Left cardiac atrium (tissue), 4 donors: Measurements from ENCODE around the gene EIF2AK2. TPM values are rescaled to one million over a fixed set of nuclear protein-coding genes. Genes with fewer than 3 reads are reported as not detected.
A peak's percentile ranks its signal among the peaks of the same experiment; 100 is the strongest.

ENCODE experiments used
- ATAC-seq, 2 donors: fragments of 200-7000 bp; cut with Tn5 transposase; one replicate each; pipeline ENCODE4 v1.9.1; 2020; ENCODE audit warnings: mild to moderate bottlenecking in 2 of 2, moderate library complexity in 2 of 2
- DNase-seq: peaks from one replicate; pipeline ENCODE4 v3.0.0-alpha.2; 2020
- intact Hi-C, 2 donors: fragments of 100-400 bp; cut with DNase I; formaldehyde crosslinking; loops; one replicate each; pipeline versions ENCODE4 v1.14.1 to v1.15.1; 2022 to 2023
- total RNA-seq, 2 donors: library from RNA; stranded (reverse); fragmentation: NEBNext Ultra II Directional; extraction: Animal tissue kit (Norgen Biotek cat#: 25700); gene quantifications; one replicate each; pipeline ENCODE4 v1.2.1, GENCODE V29; 2021
- donor health status: DM: no; HTN: yes; CAD: no.
- donor health status: DM: no; HTN: yes; CAD: no; lungs with severe emphysema.
- donor health status: DM: yes; HTN: yes; CAD: no.
- donor health status: Dilated cardiomyopathy.

EIF2AK2 gene
- total RNA-seq, 2 donors from 2014 or later, result 19.3 to 26.8 TPM

DNA sequence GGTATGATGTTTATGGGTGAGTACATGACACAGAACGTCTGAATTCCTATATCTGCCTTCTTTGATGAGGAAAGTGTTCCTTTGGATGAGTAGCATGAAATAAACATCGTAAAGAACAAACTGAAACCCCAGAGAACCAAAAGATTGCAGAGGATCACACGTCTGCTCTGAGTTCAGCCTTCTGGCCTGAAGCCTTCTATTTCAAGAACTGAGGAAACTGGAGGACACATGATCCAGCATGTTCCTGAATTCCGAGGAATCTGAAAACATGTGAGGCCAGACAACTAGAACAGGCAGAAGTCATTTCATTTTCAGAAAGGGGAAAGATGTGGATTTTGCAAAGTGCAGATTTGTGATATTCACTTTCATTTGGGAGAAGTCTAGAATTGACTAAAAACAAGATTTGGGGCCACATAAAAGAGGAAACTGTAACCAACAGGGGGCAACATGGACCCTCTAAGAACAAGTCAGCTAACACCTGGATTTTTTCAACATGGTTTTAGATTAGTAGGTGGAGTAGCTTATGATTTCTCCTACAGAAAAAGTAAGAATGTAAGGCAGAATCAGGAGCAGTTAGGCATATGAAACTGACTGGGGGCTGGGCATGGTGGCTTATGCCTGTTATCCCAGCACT lies 23.3 kb upstream of the EIF2AK2 start:
- intact Hi-C loops, result no loop called here
- no peak for ATAC-seq
- DNase-seq, result no peak

DNA sequence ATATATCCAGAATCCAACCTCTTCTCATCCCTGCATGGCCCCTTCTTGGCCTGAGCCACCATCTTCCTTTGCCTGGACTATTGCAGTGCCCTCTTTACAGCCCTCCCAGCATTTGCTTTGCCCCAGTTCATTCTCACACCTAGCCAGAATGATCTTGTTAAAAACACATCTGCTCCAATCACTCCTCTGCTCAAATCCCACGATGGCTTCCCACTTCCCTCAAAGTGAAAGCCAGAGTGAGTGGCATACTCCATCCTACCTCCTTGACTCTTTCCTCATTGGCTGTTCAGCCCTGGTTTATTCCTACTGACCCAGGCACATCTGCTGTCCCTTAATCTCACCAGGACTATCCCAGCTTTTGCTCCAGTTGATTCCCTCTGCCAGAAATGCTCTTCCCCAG lies 17.0 kb upstream of the EIF2AK2 start:
- no peak for ATAC-seq
- no peak for DNase-seq
- intact Hi-C loops, result no loop called here

DNA sequence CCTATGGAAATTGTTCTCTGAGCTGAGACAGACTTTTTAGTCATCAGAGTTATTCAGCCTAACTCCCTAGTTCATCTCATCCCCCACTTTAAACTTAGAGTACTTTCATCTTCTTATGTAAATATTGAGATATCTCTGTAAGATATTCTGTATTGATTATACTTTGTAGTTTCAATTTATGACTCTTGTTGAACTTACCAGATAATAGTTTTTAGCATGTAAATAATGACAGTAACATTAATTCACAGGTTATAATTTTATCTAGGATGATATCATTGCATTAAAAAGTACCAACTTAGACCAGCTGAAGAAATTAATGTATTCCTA lies 14.8 kb upstream of the EIF2AK2 start:
- intact Hi-C loops, result no loop called here
- ATAC-seq, result no peak
- no peak for DNase-seq

DNA sequence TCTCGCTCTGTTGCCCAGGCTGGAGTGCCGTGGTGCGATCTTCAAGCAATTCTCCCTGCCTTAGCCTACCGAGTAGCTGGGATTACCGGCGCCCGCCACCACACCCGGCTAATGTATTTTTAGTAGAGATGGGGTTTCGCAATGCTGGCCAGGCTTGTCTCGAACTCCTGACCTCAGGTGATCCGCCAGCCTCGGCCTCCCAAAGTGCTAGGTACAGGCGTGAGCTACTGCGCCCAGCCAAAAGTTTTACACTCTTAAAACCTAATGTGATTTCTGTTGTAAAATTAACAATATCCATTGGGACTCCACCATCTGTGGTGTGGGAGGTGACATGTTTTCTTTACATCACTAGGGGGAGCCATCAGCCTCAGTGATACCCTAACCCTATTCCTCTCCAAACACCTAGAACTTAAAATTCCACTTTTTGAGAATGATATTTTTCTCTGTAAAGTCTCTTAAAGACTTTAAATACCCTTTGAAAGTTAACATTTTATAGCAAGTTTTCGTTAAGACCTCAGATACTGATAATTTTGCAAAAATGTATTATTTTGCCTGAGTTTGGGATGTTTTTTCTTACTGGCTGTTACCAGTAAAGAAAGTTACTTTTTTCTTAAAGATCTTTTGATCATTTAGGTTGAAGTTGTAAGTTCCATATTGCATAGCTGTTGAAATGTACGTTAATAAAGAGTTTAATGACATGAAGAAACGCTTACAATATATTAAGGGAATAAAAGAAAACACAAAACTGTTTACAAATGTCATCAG lies 11.6 kb upstream of the EIF2AK2 start:
- DNase-seq (no peak), ATAC-seq (peak; percentile 47 to 65)
- intact Hi-C loops, result no loop called here

DNA sequence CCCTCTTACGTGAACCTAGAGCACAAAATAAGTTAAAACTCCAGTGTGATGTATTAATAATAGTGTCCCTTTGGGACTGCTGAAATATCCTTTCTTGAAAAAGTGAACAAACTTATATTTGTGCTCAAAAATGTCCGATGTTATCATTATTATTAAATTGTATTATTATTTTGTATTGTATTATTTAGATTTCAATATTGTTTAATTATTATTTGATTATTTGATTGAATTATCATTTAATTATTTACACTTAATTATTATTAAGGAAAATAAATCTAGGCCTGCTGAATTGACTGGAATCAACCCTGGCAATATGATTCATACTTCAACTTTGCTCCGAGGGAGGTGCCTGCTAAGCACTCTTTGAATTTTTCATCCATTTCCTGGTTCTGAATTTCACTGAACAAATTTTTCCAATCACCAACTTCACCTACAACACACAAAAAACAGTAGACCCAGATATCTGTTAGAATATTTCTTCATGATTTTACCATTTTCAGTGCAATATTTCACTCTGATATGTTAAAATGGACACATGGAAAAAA lies 10.9 kb upstream of the EIF2AK2 start:
- intact Hi-C loops, result no loop called here
- no peak for DNase-seq
- ATAC-seq, result no peak

DNA sequence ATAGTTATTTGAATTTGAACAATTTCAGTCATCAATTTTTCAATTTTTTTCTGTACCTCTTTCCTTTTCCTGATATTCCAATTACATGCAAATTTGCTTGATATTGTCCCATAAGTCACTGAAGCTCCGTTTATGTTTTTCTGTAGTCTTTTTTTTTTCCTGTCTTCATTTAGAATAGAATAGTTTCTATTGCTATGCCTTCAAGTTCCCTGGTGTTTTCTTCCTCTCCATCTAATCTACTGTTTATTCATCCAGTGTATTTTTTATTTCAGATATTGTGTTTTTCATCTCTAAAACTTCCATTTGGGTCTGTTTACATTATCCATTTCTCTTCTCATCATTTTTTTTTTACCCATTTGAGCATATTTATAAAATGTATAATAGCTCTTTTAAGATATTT lies 8.0 kb upstream of the EIF2AK2 start:
- intact Hi-C loops, result no loop called here
- ATAC-seq, result no peak
- DNase-seq, result no peak

DNA sequence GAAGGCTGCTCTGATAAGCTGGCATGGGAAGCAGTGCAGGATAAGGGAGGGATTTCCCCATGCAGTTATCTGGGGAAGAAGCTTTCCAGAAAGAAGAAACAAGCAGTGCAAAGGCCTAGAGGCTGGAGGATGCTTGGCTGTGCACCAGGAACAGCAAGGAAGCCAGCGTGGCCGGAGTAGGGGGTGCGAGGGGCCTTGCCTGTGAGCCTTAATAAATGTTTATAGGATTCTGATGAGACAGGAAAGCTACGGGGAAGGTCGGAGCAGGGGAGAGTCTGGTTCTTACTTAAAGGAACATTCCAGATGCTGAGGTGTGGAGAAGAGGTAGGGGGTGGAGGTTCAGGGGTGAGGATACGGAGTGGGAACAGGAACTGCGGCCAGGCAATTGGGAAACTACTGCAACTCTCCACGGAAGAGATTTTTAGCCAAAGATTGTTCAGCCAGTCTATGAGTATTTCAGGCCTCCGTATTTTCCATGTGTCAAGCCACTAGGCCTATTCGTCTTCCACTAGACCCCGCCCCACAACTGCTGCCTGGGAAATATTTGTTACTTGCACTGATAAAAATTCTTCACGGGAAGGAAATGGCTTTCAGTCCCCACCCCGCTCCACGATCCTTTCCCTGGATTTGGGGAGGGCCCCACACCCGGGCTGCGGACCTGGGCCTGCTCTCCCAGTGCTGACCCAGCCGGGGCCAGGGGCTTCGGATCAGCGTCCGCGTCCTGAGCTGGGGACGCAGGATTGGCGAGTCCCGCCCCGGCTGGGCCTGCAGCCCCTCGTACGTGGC lies 516 bp downstream of the EIF2AK2 start:
- intact Hi-C loops, result no loop called here
- DNase-seq (peak; percentile 78), ATAC-seq (peak; percentile 72 to 73)

DNA sequence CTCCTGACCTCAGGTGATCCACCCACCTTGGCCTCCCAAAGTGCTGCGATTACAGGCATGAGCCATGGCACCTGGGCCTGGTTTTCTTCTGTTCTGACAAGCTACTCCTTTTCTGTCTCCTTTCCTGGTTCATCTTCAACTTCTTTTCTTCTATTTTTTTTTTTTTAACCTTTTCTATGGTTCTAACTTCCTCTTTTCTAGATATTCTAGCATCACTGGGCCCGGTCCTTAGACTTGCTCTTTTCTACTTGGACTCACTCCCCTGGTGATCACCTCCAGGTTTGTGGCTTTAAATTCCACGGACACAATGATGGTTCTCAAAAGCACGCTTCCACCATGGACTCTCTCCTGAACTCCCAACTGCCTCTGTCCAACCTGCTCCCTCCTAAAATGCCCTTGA lies 2.0 kb downstream of the EIF2AK2 start:
- no peak for ATAC-seq
- intact Hi-C loops, result no loop called here
- DNase-seq, result no peak

DNA sequence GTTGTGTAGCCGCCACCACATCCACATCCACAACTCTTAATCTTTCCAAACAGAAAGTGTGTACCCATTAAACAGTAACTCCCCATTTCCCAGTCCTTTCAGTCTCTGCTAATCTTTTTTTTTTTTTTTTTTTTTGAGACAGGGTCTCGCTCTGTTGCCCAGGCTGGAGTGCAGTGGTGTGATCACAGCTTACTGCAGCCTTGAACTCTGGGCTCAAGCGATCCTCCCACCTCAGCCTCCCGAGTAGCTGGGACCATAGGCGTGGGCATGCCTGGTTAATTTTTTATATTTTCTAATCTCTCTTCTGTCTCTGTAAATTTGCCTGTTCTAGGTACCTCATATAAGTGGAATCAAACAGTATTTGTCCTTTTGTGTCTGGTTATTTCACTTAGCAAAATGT lies 3.6 kb downstream of the EIF2AK2 start:
- no peak for ATAC-seq
- no peak for DNase-seq
- intact Hi-C loops, result no loop called here

DNA sequence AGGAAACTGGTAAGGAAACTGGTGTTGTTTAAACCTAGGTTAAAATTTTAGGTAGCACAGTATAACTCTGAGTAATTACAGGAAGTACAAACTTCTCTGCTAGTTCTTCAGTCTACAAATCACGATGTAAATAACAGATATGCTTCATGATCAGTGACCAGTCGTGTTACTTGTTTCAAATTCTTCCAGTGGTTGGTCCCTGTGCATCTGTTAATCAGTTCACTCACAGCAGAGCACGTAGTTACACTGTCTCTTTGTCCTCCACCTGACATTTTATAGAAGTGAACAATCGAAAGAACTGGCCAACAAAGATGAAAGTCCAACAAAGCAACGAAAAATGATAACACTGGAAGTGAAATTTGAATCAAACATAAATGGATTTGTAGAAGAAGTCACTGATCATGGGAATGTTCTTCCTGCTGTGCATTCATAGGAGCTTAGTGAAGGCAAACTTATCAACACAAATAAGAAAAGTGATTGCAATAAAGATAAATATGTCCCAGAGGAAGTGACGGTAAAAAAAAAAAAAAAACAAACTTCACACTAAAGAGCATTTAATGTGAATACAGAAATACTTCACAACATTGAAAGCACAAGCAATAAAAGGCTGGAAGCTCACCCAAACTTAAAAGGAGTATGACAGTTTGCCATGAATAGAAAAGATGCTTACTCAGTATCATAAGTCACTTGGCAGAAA lies 7.0 kb downstream of the EIF2AK2 start:
- intact Hi-C loops, result no loop called here
- no peak for DNase-seq
- ATAC-seq, result no peak

DNA sequence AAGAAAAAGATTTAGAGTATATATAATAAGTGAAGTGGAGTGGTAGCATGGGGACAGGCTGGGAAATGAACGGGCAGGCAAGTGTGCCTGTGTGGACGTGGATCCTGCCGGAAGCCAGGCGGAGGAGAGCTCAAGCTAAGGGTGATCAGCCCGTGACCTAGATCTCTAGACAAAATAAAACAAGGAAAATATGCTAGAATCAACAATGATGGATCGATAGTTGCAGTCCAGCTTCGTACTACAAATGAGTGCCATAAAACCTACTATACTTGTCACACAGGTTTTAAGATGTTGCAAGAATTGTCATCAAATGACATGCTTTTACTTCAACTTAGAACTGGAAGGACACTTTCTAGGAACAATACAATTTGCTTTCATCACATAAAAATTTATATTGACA lies 8.5 kb downstream of the EIF2AK2 start:
- ATAC-seq, result no peak
- DNase-seq, result no peak
- intact Hi-C loops, result no loop called here

DNA sequence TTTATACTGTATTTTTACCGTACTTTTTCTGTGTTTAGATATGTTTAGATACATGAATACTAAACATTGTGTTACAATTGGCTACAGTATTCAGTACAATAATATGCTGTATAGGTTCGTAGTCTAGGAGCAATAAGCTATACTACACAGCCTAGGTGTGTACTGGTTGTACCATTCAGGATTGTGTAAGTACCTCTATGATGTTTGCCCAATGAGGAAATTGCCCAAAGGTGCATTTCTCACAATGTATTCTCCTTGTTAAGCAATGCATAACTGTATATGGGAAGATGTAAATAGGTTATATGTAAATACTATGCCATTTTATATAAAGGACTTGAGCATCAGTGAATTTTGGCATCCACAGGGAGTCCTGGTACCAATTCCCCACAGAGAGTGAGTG lies 10.7 kb downstream of the EIF2AK2 start:
- ATAC-seq, result no peak
- DNase-seq, result no peak
- intact Hi-C loops, result no loop called here

DNA sequence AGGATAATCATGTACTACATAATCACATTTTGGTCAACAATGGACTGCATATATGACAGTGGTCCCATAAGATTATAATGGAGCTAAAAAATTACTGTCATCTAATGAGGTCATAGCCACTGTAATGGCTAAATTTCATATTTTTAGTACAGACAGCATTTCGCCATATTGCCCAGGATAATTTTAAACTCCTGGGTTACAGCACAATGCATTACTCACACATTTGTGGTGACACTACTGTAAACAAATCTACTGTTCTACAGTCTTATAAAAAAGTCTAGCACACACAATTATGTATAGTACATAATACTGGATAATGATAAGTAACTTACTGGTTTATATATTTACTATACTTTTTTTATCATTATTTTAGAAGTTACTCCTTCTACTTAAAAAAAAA lies 12.8 kb downstream of the EIF2AK2 start:
- ATAC-seq (no peak), DNase-seq (no peak)
- intact Hi-C loops, result no loop called here

DNA sequence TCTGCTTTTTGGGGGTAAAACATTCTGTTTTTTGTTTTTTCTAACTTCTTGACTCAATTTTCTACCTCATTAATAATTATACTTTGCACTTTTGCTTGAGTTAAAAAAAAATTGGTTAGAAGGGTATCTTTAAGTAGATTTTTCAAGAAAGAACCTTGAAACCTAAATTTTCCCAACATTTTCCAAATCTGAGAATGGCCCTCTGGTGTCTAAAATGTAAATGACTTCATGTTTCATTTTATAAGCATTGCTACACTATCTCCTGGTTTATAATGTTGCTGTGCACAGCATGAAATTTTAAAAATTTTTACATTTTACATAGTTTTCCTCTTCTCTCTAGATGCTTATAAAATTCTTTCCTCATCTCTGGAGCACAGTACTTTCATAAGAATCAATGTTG lies 14.2 kb downstream of the EIF2AK2 start:
- no peak for DNase-seq
- intact Hi-C loops, result no loop called here
- no peak for ATAC-seq

DNA sequence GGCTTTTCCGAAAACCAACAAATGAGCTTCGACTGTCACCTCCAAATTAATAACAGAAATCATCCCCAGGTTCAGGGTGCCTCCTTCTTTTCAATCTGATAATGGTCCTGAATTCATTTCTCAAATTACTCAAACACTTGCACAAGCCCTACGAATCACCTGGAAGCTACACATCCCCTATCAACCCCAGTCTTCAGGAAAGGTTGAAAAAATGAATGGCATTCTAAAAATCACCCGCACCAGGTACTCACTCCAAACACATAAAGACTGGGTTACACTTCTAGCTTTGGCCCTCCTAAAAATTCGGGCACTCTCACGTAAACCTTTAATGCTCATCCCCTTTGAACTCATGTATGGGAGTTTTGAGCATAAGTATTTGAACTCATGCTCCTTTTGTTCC lies 23.9 kb downstream of the EIF2AK2 start:
- no peak for DNase-seq
- no peak for ATAC-seq
- intact Hi-C loops, result no loop called here

DNA sequence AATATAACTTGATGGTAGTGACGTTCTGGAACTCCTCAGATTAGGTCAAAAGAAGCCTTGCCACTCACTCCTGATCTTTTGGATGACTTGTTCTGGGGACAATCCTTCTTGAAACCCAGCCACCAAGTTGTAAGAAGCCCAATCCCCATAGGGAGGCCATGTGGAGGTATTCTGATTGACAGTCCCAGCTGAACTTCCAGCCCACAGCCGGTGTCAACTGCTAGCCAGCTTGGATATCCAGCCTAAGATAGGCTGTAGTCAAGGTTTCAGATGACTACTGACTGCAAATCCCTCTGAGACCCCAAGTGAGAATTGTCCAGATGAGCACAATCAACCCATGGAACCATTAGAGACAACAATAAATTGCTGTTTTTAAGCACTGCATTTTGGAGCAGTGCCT lies 31.4 kb downstream of the EIF2AK2 start:
- ATAC-seq (no peak), DNase-seq (no peak)
- intact Hi-C loops, result no loop called here

DNA sequence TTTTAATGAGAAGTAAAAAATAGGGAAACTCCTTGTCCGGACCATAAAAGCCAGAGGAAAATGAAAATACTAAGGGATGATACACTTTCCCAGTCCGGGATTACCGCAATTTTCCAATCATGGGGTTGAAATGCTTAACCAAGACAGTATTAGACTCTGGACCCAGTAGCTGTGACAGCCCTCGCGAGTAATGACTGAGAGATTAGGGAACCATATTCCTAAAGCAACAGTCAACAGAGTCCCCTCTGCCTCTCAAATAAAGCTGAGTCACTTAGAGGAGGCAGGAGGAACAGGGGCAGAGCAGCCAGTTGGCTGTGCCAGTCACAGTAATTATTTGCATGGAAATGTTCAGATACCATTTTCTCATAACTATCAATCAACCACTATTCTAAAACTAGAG lies 37.6 kb downstream of the EIF2AK2 start:
- DNase-seq (no peak), ATAC-seq (no peak)
- intact Hi-C loops, result no loop called here

DNA sequence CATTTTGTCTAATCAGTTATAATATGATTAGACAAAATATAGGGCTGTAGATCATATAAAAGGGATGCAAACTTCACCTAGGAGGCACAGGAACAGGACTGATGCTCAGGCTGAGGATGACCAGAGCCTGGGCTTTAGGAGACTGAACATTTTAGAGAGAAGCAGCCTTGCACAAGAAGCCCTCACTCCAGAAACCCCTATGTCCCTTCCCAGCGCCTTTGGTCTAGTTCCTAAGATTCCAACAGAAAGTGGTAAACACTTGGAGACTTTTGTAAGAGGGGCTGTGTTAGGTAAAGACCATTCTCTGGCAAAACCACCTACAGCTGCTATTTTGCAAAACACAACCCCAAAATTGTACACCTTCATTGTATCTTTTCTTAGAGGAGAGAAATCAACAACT lies 39.2 kb downstream of the EIF2AK2 start:
- intact Hi-C loops, result no loop called here
- ATAC-seq (no peak), DNase-seq (no peak)

DNA sequence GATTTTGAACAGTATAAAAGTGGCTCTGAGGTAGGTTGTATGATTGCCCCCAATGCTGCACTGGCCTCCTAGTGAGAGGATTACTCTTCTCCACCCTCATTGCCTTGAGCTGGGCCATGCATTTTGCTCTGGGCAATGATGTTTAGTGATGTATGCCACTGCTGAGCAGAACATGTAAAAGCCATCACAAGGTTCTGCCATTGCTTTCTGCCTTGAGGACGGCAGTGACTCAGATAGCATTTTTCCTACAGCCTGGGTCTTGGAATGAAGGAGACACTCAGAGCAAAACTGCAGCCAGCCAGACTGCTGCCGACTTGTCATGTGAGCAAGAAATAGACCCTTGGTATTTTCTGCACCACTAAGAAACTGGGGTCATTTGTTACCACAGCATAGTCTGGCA lies 44.8 kb downstream of the EIF2AK2 start:
- DNase-seq, result no peak
- ATAC-seq, result no peak
- intact Hi-C loops, result no loop called here
